Prostate gland (tissue), 2 donors: Measurements from ENCODE around the gene GRB7.

Experiments
- CTCF ChIP-seq, 4 experiments: fragments of 200-600 bp in 2 of 4; fragments of 450-650 bp in 2 of 4; sonication (generic) in 2 of 4; IDR thresholded peaks; 1 replicate in 3 of 4; 2 replicates in 1 of 4; pipeline ENCODE4 v1.5.1; 2016 to 2019; ENCODE audit warnings: antibody characterized with exemption in 4 of 4, mild to moderate bottlenecking in 2 of 4, moderate library complexity in 2 of 4
- POLR2A ChIP-seq: fragments of 450-650 bp; IDR thresholded peaks from one replicate; pipeline ENCODE4 v1.6.1; 2016; ENCODE audit warnings: antibody characterized with exemption, mild to moderate bottlenecking
- POLR2AphosphoS5 ChIP-seq: sonication (generic); formaldehyde crosslinking; IDR thresholded peaks from one replicate; pipeline ENCODE4 v1.6.1; 2017; ENCODE audit warnings: antibody characterized with exemption

- TF ChIP-seq POLR2A (no peak), CTCF (IDR thresholded peaks at IDR 0.05) (no peak), POLR2AphosphoS5 (no peak)
Measured at GRCh38 chr17:39719563-39720355, 18.0 kb upstream of the GRB7 start.
